ENCODE measurements around the gene TNFRSF13B.

Gene TNFRSF13B

GRCh38 chr17:16954521-16954920, 17.4 kb downstream of the TNFRSF13B start:
- DNase-seq (ENCODE audit: low read depth) = no peak

DNA sequence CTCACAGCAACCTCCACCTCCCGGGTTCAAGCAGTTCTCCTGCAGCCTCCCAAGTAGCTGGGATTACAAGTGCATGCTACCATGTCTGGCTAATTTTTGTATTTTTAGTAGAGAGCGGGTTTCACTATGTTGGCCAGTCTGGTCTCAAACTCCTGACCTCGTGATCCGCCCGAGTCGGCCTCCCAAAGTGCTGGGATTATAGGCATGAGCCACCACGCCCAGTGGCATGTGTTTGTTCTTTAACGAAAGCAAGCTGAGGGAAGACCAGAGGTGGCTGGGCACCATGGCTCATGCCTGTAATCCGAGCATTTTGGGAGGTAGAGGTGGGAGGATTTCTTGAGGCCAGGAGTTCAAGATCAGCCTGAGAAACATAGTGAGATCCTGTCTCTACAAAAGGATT, 18.1 kb downstream of the TNFRSF13B start:
- no peak for DNase-seq (ENCODE audit: low read depth)

DNA sequence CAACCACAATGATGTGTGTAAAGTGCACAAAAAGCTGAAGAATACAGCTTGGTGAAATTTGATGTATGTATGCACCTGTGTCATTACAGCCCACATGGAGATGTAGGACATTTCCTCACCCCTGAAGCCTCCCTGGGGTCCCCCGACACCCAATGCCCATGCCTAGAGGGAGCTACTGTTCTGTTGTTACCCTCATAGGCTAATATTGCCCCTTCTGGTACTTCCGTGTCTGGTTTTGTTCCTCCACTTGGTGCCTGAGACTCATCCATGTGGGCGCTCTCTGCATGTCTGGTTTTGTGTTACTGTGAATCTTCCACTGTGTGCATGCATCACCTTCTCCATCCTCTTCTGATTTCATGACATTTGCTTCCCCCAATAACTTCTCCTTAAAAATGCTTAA, 18.6 kb downstream of the TNFRSF13B start:
- DNase-seq (ENCODE audit: low read depth) = no peak

DNA sequence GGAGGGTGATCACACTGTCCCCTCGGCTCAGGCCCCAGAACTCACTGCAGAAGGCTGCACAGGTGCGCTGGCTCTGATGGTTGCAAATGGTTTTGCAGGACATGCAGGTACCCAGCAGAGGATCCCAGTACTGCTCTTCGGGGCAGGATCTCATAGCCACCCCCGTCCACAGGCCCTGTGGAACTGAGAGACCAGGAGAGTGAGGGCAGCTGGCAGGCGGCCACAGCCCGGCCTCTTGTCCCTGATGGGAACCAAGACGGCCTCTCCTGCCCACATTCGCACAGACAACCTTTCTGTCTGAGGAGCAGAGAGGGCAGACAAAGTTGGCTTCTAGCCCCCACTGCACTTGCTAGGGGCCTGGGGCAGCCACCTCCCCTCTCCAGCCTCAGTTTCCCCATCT, 19.5 kb downstream of the TNFRSF13B start:
- DNase-seq (ENCODE audit: low read depth) = no peak

DNA sequence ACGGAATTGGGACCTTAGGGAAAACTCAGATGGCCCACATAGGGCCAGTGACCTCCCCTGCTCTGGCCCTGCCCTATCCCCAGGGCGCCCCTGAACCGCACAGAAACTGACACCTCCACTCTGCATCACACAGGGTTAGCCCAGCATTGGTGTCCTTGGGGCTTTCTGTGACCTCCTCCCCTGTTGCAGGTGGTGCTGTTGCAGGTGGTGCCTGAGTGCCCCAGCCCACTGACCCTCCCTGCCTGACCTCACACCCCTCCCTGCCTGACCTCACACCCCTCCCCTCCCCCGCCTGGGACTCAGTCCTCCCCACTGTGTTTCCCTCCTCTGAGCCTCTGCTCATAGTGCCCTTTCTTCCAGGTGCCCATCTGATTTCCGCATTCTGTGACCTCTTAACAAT, 21.4 kb downstream of the TNFRSF13B start:
- no peak for DNase-seq (ENCODE audit: low read depth)

DNA sequence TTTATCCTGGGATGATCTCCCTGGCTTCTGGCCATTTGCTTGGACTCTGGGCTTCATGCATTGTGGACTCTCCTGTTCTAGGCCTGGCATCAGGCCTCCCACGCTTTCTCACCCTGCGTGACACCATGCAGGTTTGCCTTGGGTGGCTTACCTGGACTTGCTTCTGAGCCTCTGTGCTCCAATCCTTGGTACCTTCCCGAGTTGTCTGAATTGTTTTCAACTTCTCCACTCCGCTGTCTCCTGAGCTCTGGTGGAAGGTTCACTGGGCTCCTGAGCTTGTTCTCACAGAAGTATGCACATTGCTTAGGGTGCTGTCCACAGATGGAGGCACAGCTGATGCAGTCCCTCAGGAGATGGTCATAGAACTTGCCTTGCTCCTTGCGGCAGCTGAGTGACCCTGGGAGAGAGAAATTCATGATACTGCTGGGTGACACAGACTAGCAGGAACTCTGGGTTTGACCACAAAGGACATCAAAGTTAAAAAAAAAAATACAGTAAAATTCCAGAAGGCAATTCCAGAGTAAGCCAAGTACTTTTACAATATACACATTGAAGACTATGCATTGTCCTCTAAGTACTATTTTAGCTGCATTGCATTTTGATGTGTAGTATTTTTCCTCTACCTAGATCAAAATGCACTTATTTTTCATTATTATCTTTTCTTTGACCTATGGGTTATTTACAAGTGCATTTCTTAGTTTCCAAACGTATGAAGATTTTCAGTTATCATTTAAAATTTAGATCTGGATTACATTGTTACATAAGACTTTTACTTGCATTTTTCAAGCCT, 23.1 kb downstream of the TNFRSF13B start:
- DNase-seq (ENCODE audit: low read depth) = no peak

GRCh38 chr17:16947470-16947869, 24.4 kb downstream of the TNFRSF13B start:
- no peak for DNase-seq (ENCODE audit: low read depth)

GRCh38 chr17:16945663-16946218, 26.2 kb downstream of the TNFRSF13B start:
- no peak for DNase-seq (ENCODE audit: low read depth)

DNA sequence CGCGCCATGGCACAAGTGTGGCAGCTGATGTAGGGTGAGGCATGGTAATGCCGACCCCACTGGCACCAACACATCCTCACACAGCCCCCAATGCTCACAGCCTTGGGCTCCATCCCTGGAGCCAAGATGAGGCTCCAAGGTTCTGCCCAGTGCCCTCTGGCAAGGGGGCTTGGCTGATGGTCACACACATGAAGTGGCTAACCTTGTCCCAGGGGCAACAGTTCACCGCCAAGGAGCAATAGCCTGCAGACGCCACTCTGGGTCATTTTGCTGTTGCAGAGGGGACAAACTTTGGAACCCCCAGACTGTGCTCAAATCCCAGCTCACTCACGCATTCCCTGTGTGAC, 26.8 kb downstream of the TNFRSF13B start:
- DNase-seq (ENCODE audit: low read depth) = no peak

GRCh38 chr17:16944334-16945135, 27.4 kb downstream of the TNFRSF13B start:
- no peak for DNase-seq (ENCODE audit: low read depth)

DNA sequence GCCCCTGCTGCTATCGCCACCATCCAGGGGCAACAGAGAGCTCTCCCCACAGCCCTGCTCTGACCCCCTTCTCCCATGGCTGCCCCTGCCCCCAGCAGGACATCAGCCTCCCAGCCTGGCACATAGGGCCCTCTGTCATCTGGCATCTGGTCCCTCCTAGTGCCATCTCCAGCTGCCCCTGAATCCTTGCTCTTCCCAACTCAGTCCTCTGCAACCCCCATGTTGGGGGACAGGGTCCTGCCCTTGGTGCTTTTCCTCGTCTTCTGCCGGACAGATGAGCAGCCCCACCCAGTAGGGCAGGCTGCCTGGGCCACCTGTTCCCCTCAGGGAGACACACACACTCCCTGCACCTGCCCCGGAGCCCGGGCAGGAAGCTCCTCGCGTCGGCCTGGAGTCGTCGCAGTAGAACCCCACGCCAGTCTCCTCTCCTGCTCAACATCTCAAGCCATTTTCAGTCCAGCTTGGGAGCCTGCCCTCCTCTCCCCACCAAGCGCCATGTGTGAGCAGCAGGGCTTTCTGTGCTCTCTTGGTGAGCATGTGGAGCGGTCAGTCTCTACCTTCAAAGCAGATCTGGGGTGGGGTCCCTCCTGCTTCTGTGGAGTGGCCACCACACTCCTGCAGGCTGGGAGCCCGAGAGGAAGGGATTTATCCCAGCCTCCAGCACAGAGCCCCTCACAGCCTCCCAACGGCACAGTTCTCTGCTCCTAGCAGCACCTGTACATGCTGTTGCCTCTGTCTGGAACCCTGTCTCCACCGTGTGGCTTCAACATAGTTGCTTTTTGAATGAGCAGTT, 28.2 kb downstream of the TNFRSF13B start:
- DNase-seq (ENCODE audit: low read depth) = no peak

- DNase-seq (ENCODE audit: low read depth) = no peak
These were observed 28.9 kb downstream of the TNFRSF13B start for GRCh38 chr17:16943032-16943352.

DNA sequence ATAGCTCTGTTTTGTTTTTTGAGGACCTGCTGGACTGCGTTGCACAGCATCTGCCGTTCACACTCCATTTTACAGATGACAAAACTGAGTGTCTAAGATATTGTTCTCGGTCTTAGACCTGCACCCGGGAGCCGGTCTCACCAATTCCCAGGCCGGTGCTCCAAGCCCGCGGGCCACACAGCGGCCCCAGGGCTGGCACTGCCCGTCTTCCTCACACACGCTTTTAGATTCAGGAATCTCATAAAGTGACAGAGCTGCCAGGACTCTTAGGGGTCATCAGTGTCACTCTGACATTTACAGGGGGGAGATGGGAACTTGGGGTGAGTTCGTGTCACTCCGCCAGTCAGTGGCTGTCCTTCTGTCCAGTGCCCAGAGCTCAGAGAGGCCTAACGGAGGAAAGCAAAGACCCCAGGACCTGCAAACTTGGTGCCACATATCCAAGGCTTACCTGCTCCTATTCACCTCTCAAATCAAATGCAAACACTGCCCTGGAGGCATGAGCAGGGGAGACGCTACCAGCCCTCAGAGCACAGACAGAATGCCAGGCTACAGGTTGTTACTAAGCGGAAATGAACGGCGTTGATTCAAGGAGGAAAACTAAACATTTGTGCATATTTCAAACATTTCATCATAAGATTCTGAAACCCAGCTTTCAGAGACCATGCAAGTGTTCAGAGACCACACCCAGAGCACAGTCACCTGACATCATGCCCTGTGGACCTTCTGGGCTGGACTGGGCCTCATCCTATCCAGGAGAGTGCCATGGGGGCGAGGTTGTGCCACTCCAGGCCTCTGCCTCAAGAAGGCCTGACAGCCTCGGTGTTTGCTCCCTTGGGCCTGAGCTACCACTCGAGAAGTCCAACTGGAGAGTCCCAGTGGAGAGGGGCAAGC, 29.5 kb downstream of the TNFRSF13B start:
- DNase-seq (ENCODE audit: low read depth) = no peak

DNA sequence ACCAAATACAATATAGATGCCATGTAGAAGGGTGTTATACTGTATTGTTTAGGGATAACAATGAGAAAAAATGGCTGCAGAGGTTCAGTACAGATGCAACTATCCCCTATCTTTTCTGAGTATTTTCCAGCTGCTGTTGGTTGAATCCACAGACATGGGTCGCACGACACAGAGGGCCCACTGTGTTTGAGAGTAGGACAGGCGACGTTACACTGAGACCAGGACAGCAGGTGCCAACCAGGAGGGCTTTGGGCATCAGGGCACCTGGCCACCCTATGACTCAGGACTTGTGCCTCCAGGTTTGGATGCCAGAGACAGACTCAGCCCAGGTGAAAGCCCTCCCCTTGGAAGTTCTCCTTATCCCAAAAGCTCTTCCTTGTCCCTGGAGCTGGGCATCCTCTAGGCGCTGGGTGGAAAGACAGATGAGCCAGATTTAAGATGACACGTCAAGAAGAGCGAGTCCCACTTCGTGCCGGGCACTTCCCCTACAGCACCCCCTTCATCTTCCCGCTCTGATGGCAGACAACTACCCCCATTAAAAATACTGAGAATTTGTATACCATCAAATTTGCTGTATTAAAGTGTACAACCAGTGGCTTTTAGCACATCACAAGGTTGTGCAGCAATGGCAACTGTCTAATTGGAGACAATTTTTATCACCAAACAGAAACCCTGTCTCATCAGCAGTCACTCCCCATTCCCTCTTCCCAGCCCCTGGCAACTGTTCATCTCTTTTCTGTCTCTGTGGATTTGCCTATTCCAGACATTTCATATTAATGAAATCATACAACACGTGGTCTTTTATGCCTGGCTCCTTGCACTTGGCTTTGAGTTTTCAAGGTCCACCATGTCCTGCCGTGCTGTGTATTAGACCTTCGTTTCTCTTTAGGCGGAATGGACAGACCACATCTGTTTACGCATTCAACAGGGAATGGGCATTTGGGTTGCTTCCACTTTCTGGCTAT, 30.6 kb downstream of the TNFRSF13B start:
- no peak for DNase-seq (ENCODE audit: low read depth)

DNA sequence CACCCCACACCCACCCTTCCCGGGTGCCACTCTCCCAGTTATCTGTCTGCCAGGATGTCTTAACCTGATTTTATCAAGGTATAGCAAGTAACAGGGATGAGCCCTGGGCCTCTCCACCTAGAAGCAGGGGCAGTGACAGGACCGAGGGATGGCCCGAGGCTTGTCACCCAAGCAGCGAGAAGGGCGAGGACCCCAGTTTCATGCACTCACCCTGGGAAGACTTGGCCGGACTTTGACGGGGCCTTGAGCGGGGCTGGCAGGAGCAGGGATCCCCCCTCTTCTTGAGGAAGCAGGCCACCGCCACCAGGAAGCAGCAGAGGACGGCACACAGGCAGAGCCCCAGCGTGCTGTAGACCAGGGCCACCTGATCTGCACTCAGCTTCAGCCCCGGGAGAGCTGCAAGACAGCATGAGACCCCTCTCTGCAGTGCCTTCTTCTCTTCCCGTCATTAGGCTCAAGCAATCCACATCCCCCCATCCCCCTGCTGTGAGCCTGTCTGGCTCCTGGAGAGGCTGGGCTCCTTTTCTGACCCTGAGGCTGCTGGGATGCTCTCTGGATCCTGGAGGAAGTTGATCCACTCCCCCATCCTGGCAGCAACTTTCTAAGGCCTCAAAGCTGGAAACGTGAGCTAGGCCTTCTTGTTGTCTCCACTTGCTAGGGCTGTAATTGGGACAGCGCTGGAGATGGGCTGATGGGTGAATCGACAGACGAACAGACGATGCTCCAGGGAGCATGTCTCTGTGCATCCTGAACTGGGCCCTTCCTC, 31.6 kb downstream of the TNFRSF13B start:
- DNase-seq (ENCODE audit: low read depth) = no peak

- DNase-seq (ENCODE audit: low read depth) = no peak
These were observed 32.3 kb downstream of the TNFRSF13B start for GRCh38 chr17:16939606-16940115.

DNA sequence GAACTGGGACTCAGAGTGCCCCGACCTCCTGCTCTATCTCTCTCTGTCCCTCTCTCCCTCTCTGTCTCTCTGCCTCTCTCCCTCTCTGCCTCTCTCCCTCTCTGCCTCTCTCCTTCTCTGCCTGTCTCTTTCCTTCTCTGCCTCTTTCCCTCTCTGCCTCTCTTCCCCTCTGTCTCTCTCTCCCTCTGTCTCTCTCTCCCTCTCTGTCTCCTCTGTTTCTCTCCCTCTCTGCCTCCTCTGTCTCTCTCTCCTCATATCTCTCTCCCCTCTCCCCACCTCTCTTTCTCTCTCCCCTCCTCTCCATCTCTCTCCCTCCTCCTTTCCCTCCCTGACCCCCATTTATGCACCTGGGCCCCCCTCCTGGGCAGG, 32.7 kb downstream of the TNFRSF13B start:
- no peak for DNase-seq (ENCODE audit: low read depth)

GRCh38 chr17:16938496-16939207, 33.3 kb downstream of the TNFRSF13B start:
- no peak for DNase-seq (ENCODE audit: low read depth)

- no peak for DNase-seq (ENCODE audit: low read depth)
These were observed 33.9 kb downstream of the TNFRSF13B start for GRCh38 chr17:16938031-16938430.
